Right atrium auricular region (tissue), 2 donors: ENCODE results near the gene CPSF4L. TPM values are rescaled to one million over a fixed set of nuclear protein-coding genes. Genes with fewer than 3 reads are reported as not detected.
A peak's percentile ranks its signal among the peaks of the same experiment; 100 is the strongest.

Source experiments
- DNase-seq: peaks from one replicate; pipeline ENCODE4 v3.0.0-alpha.2; 2019; ENCODE audit warnings: low spot score
- H3K27ac ChIP-seq, 2 donors: fragments of 200-600 bp; sonication (generic); 1 replicate in 1 of 2; 2 replicates in 1 of 2; pipeline ENCODE4 v1.5.1; 2016 to 2019
- H3K27me3 ChIP-seq, 2 donors: fragments of 200-600 bp; sonication (generic); one replicate each; pipeline versions ENCODE4 v1.5.1 to v1.6.0; 2017 to 2019
- H3K36me3 ChIP-seq: fragments of 200-600 bp; sonication (generic); one replicate; pipeline ENCODE4 v1.5.1; 2016
- H3K4me1 ChIP-seq, 2 donors: fragments of 200-600 bp; sonication (generic); one replicate each; pipeline versions ENCODE4 v1.5.1 to v1.6.0; 2017 to 2019
- H3K4me3 ChIP-seq, 2 donors: fragments of 200-600 bp; sonication (generic); 1 replicate in 1 of 2; 2 replicates in 1 of 2; pipeline ENCODE4 v1.5.1; 2017 to 2019; ENCODE audit warnings: mild to moderate bottlenecking in 1 of 2, moderate library complexity in 1 of 2
- H3K9me3 ChIP-seq, 2 donors: fragments of 200-600 bp; sonication (generic); one replicate each; pipeline ENCODE4 v1.5.1; 2019
- total RNA-seq, 2 donors: library from RNA; depleted of rRNA; stranded (reverse); fragments of >200 nt; gene quantifications; one replicate each; pipeline ENCODE4 v1.1.0, GENCODE V29; 2016
- TF ChIP-seq, protein P1 (sequence below), 2 donors: fragments of 200-600 bp; sonication (generic); IDR thresholded peaks; one replicate each; pipeline ENCODE4 v1.5.1; 2019; ENCODE audit warnings: antibody characterized with exemption in 2 of 2

CPSF4L gene
- total RNA-seq, 2 donors from 2014 or later = not detected

DNA sequence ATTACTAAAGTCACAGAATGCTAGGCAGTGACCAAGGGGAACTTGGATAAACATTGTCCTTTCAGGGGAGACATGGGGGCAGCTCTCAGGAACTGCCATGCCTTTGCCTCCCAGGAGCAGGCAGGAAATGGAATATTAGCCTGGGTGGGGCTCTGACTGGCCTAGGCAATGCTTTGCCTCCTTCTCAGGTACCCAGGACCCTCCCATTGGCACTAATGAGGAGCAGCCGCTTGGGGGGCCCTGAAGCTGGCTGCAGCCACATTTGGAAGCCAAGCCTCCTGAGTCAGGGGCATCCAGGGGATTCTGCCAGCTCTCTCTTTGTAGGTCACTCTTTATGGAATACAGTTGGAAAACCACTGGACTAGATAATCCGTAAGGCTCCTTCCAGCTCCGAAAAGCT lies 5.5 kb downstream of the CPSF4L start:
- H3K27ac ChIP-seq = no peak overlapping the region
- H3K36me3 ChIP-seq = no peaks in the 10 kb centered on the region
- TF ChIP-seq, protein P1, sequence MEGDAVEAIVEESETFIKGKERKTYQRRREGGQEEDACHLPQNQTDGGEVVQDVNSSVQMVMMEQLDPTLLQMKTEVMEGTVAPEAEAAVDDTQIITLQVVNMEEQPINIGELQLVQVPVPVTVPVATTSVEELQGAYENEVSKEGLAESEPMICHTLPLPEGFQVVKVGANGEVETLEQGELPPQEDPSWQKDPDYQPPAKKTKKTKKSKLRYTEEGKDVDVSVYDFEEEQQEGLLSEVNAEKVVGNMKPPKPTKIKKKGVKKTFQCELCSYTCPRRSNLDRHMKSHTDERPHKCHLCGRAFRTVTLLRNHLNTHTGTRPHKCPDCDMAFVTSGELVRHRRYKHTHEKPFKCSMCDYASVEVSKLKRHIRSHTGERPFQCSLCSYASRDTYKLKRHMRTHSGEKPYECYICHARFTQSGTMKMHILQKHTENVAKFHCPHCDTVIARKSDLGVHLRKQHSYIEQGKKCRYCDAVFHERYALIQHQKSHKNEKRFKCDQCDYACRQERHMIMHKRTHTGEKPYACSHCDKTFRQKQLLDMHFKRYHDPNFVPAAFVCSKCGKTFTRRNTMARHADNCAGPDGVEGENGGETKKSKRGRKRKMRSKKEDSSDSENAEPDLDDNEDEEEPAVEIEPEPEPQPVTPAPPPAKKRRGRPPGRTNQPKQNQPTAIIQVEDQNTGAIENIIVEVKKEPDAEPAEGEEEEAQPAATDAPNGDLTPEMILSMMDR (IDR thresholded peaks at IDR 0.05) = no peak
- no peaks in the 10 kb centered on the region for H3K27me3 ChIP-seq
- no peaks in the 10 kb centered on the region for H3K9me3 ChIP-seq
- no peak overlapping the region for H3K4me3 ChIP-seq
- DNase-seq = no peak
- H3K4me1 ChIP-seq = peaks cover 0 to 5% of the 10 kb centered on the region in 2 donors

DNA sequence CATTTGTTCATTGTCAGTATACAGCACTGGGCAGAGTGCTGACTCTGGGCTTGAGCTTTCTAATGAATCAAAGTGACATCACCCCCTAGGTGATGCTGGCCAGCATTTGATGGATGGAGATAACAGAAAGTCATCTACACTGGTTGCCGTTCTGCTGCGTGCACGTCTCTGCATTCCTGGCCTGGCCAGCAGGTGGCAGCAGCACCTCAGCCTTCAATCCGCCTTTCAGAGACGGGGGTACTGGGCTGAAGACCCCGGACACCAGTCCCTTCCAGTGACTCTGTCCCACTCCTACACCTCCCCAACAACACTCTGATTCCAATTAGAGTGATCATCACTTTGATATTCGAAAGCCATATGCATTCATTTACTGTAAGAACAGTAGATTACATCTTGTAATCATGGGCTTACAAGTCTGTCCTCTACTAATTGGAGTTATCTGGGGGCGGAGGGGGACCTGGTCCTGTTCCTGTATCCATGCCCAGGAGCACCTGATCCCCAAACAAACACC lies 6.0 kb downstream of the CPSF4L start:
- Histone ChIP-seq H3K27me3 (no peaks in the 10 kb centered on the region), H3K4me3 (no peak overlapping the region), H3K4me1 (peaks cover 0 to 5% of the 10 kb centered on the region in 2 donors), H3K9me3 (no peaks in the 10 kb centered on the region), H3K36me3 (no peaks in the 10 kb centered on the region), H3K27ac (no peak overlapping the region)
- TF ChIP-seq, protein P1 (IDR thresholded peaks at IDR 0.05) = peak; percentile 92 to 98
- DNase-seq = no peak

DNA sequence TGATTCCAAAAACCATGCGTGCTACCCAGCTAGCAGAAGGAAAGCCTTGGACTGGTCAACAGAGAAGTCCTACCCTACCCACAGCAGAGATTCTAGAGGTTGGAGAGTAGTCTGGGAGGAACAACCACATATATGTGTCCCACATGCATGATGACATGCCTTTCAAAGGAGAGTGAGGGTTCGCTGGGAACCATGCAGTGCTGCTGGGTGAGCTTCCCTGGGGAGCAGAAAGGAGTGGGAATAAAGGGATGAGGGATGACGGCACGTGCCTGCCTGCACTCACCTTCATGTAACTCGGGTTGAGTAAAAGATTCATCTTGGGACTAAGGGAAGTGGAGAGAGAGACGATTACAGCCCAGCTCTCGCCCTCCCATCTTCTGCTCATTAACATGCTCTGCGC lies 9.8 kb downstream of the CPSF4L start:
- Histone ChIP-seq H3K4me3 (no peak overlapping the region), H3K27ac (no peak overlapping the region), H3K36me3 (peaks cover 9% of the 10 kb centered on the region), H3K27me3 (no peaks in the 10 kb centered on the region), H3K9me3 (no peaks in the 10 kb centered on the region), H3K4me1 (peaks cover 0 to 5% of the 10 kb centered on the region in 2 donors)
- DNase-seq = no peak
- TF ChIP-seq, protein P1 (IDR thresholded peaks at IDR 0.05) = no peak

DNA sequence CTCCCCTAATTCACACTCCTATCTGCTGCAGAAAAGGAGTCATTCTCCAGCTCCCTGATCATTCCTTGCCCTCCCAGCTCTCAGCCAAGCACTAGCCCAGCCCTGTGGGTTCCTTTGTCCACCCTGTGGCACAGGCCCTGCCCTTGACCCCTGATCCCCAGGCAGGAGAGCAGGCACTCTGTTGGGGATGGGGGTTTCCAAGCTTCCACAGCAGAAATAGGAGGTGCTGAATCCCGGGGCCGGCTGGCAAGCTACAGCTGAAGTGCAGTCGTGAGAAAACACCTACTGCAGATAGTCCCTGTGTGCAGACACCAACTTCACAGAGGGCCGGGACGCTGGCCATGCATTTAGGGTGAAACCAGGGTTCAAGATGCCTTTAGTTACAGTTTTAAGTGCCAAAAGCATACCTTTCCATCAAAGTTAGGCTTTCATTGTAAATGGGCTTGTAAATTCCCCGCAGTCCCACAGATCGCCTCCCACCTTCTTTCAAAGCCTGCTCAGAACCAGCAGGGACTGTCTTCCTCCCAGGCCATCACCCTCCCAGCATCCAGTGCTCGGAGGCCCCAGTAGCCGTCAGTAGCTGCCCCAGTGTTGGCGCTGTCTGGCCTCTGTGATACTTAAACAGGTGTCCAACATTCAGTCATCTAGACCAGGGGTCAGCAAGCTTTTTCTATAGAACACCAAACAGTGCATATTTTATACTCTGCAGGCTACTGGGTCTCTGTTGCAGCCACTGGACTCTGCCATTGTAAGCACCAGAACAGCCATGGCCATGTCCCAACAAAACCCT lies 10.6 kb downstream of the CPSF4L start:
- H3K4me1 ChIP-seq = peaks cover 0 to 4% of the 10 kb centered on the region in 2 donors
- TF ChIP-seq, protein P1 (IDR thresholded peaks at IDR 0.05) = no peak
- no peak overlapping the region for H3K4me3 ChIP-seq
- peaks cover 17% of the 10 kb centered on the region for H3K36me3 ChIP-seq
- no peaks in the 10 kb centered on the region for H3K27me3 ChIP-seq
- no peak for DNase-seq
- H3K9me3 ChIP-seq = no peaks in the 10 kb centered on the region
- no peak overlapping the region for H3K27ac ChIP-seq

DNA sequence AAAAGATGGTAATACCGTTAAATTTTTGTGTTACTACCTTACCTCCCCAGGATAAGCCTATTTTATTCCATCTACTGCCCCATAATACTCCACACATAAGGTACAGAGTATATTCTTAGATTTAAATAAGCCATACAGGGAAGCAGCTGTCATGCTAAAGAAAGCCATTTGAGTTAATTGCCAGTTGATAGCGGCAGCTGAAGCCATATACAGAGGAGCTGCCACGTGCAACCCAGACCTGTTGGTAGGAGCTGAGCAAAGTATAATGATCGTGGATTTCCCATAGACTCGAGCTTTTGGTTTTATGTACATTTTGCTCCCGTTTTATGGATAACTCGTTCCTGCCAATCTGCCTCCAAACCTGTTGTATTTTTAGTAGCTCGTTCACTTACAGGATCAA lies 12.0 kb downstream of the CPSF4L start:
- Histone ChIP-seq H3K9me3 (no peaks in the 10 kb centered on the region), H3K36me3 (peaks cover 29% of the 10 kb centered on the region), H3K4me1 (no peaks in the 10 kb centered on the region), H3K4me3 (no peak overlapping the region), H3K27ac (no peak overlapping the region), H3K27me3 (no peaks in the 10 kb centered on the region)
- TF ChIP-seq, protein P1 (IDR thresholded peaks at IDR 0.05) = no peak
- no peak for DNase-seq
